GM12878 (cell line): ENCODE measurements around the gene MUC5B. TPM values are rescaled to one million over a fixed set of nuclear protein-coding genes. Genes with fewer than 3 reads are reported as not detected.

Experiments used
- ATAC-seq: fragments of 200-7000 bp; cut with Tn5 transposase; 3 replicates; pipeline ENCODE4 v1.9.1; 2020; ENCODE audit warnings: mild to moderate bottlenecking, moderate library complexity
- BruUV-seq: library from RNA; stranded (reverse); fragments of 400-500 nt; replicated peaks from 2 replicates; lab custom pipeline; 2021; lab: Mats Ljungman, UMichigan
- CTCF ChIA-PET: fragments of 300-600 bp; sonication (Branson Sonifier 250); formaldehyde crosslinking; extraction: SDS; loops from one replicate; lab custom pipeline; 2021; ENCODE audit warnings: inconsistent platforms; lab: Yijun Ruan, JAX
- POLR2A ChIA-PET: fragments of 350-600 bp; formaldehyde crosslinking; extraction: SDS; loops from one replicate; lab custom pipeline; 2021; ENCODE audit warnings: inconsistent platforms; lab: Charles Lee
- RAD21 ChIA-PET: fragments of 300-600 bp; sonication (Branson Sonifier 250); formaldehyde crosslinking; loops from one replicate; lab custom pipeline; 2023; ENCODE audit warnings: antibody characterized with exemption; ENCODE audit not compliant: unreplicated experiment; lab: Charles Lee
- SMC1A ChIA-PET: fragments of 300-600 bp; sonication (Branson Sonifier 250); formaldehyde crosslinking; loops from one replicate; lab custom pipeline; 2023; ENCODE audit not compliant: unreplicated experiment, uncharacterized antibody; lab: Charles Lee
- DNase-seq: peaks from one replicate; pipeline ENCODE4 v3.0.0-alpha.2; 2011; ENCODE audit warnings: low read depth, low spot score
- FAIRE-seq: peaks from 3 replicates; lab custom pipeline; 2011; peaks lifted over from hg19 to GRCh38; lab: Jason Lieb, UNC
- H2AFZ ChIP-seq: 2 replicates; pipeline ENCODE4 v1.6.0; 2011; ENCODE audit warnings: low read depth, low read length, control low read depth; ENCODE audit not compliant: control insufficient read depth
- H3K27ac ChIP-seq: 2 replicates; pipeline ENCODE4 v1.5.1; 2011; ENCODE audit warnings: control low read depth; ENCODE audit not compliant: control insufficient read depth, insufficient read depth
- H3K27me3 ChIP-seq, 2 experiments: replicated peaks in 1 of 2; 2 replicates each; pipeline versions ENCODE4 v1.6.0 to v1.6.1; 2011; ENCODE audit warnings: low read length in 1 of 2; ENCODE audit not compliant: control insufficient read depth in 2 of 2, insufficient read depth in 2 of 2
- H3K36me3 ChIP-seq, 2 experiments: 2 replicates each; pipeline ENCODE4 v1.5.1; 2011; ENCODE audit warnings: low read length in 1 of 2; ENCODE audit not compliant: control insufficient read depth in 2 of 2, insufficient read depth in 2 of 2
- H3K4me1 ChIP-seq: 2 replicates; pipeline ENCODE4 v1.6.1; 2011; ENCODE audit warnings: mild to moderate bottlenecking, low read length, moderate library complexity, mixed read lengths; ENCODE audit not compliant: control insufficient read depth, insufficient read depth
- H3K4me2 ChIP-seq: 2 replicates; pipeline ENCODE4 v1.6.0; 2011; ENCODE audit warnings: control low read depth; ENCODE audit not compliant: control insufficient read depth, insufficient read depth
- H3K4me3 ChIP-seq: fragments of 200-600 bp; sonication (generic); 2 replicates; pipeline ENCODE4 v1.5.1; 2016
- H3K79me2 ChIP-seq: 2 replicates; pipeline ENCODE4 v1.6.0; 2011; ENCODE audit warnings: low read length; ENCODE audit not compliant: control insufficient read depth, insufficient read depth
- H3K9ac ChIP-seq: 2 replicates; pipeline ENCODE4 v1.8.0; 2011; ENCODE audit warnings: low read length, control low read depth, mixed read lengths; ENCODE audit not compliant: control insufficient read depth, insufficient read depth
- H3K9me3 ChIP-seq: replicated peaks from 3 replicates; pipeline ENCODE4 v1.5.1; 2011; ENCODE audit warnings: mild to moderate bottlenecking, low read length; ENCODE audit not compliant: control insufficient read depth, insufficient read depth
- H4K20me1 ChIP-seq: 2 replicates; pipeline ENCODE4 v1.6.0; 2011; ENCODE audit not compliant: control insufficient read depth, insufficient read depth
- BHLHE40 ChIP-seq, 2 experiments: fragments of 450-650 bp in 1 of 2; IDR thresholded peaks; 2 replicates each; pipeline ENCODE4 v1.6.1; 2011 to 2017; ENCODE audit warnings: low read depth in 2 of 2, borderline replicate concordance in 1 of 2, improper control_type of control experiment in 1 of 2, low read length in 1 of 2, mild to moderate bottlenecking in 1 of 2
- EED ChIP-seq: sonication (generic); IDR thresholded peaks from 2 replicates; pipeline ENCODE4 v1.6.1; 2016; ENCODE audit warnings: antibody characterized with exemption, low read depth
- MEF2B ChIP-seq: fragments of 450-650 bp; IDR thresholded peaks from 2 replicates; pipeline ENCODE4 v1.6.1; 2018; ENCODE audit warnings: mild to moderate bottlenecking, moderate library complexity; ENCODE audit not compliant: partially characterized antibody, poor library complexity, severe bottlenecking
- PRDM15 ChIP-seq: fragments of 450-650 bp; formaldehyde crosslinking; IDR thresholded peaks from 2 replicates; pipeline ENCODE4 v1.4.0; 2020; ENCODE audit warnings: mild to moderate bottlenecking, moderate library complexity
- SREBF1 ChIP-seq: IDR thresholded peaks from 2 replicates; pipeline ENCODE4 v1.6.1; 2012; ENCODE audit warnings: mild to moderate bottlenecking, low read length
- YBX1 ChIP-seq: fragments of 450-650 bp; IDR thresholded peaks from 2 replicates; pipeline ENCODE4 v1.6.1; 2016; ENCODE audit warnings: antibody characterized with exemption
- ZBTB40 ChIP-seq: fragments of 450-650 bp; IDR thresholded peaks from 2 replicates; pipeline ENCODE4 v1.6.1; 2016; ENCODE audit warnings: mild to moderate bottlenecking, moderate library complexity, borderline replicate concordance
- ZNF24 ChIP-seq: fragments of 450-650 bp; IDR thresholded peaks from 2 replicates; pipeline ENCODE4 v1.6.1; 2017; ENCODE audit warnings: antibody characterized with exemption, mild to moderate bottlenecking
- WGBS: methylation state at CpG from one replicate; pipeline ENCODE4 v1.1.6; 2016; ENCODE audit warnings: low lambda C conversion rate; ENCODE audit not compliant: insufficient replicate concordance, insufficient coverage; ENCODE audit errors: missing lambda C conversion rate; 5-methylcytosine and 5-hydroxymethylcytosine counted together
- in situ Hi-C: fragments of 300-500 bp; cut with MboI; formaldehyde crosslinking; loops from 9 replicates; pipeline ENCODE4 v1.14.3; 2018; ENCODE audit warnings: mixed read lengths
- intact Hi-C: fragments of 100-400 bp; cut with micrococcal nuclease; formaldehyde crosslinking; loops from one replicate; pipeline ENCODE4 v1.14.2; 2022; ENCODE audit not compliant: unreplicated experiment
- polyA plus RNA-seq, 11 experiments: library from polyadenylated mRNA; depleted of rRNA in 4 of 11; unstranded in 6 of 11; stranded (reverse) in 5 of 11; fragments of >200 nt; fragmentation: Nextera tagmentation in 4 of 11; fragmentation: Illumina TruSeq in 1 of 11; extraction: Ambion mirVana in 4 of 11; extraction: Trizol in 1 of 11; gene quantifications; 1 replicate in 1 of 11; 2 replicates in 10 of 11; pipeline versions ENCODE4 v1.2.1 to v1.2.3, GENCODE V29; 2011 to 2016; ENCODE audit warnings: inconsistent platforms in 2 of 11, missing spikeins in 2 of 11, low read depth in 1 of 11
- total RNA-seq, 4 experiments: library from RNA; depleted of rRNA in 3 of 4; stranded (reverse); fragments of >200 nt in 3 of 4; fragmentation: Illumina TruSeq in 1 of 4; extraction: Trizol in 1 of 4; gene quantifications; 2 replicates each; pipeline versions ENCODE4 v1.2.1 to v1.2.3, GENCODE V29; 2013 to 2021

MUC5B gene
- total and polyA plus RNA-seq, 10 of the 15 experiments (the other 5 are each of a cell fraction or from before 2014, with no cell fraction given): 1.5 TPM; not detected in 9

- no peak for TF ChIP-seq PRDM15 (CRISPR knock-in tag)
- TF ChIP-seq YBX1: no peak
- no peak for TF ChIP-seq BHLHE40 (IDR thresholded peaks at IDR 0.05; ENCODE audit: borderline replicate concordance in 1 of 2, low read depth in 2 of 2, low read length in 1 of 2)
- TF ChIP-seq MEF2B: no peak
Measured at GRCh38 chr11:1197886-1198560, 24.8 kb upstream of the MUC5B start (continued).

- Histone ChIP-seq H3K27me3 (no peaks in the 10 kb centered on the region), H3K4me1 (no peaks in the 10 kb centered on the region), H3K4me3 (no peak overlapping the region), H3K79me2 (no peaks in the 10 kb centered on the region), H3K27ac (no peak overlapping the region), H3K9ac (no peak overlapping the region), H3K9me3 (no peaks in the 10 kb centered on the region; the same call in 1 of the 3 replicates), H3K36me3 (no peaks in the 10 kb centered on the region), H4K20me1 (no peaks in the 10 kb centered on the region), H3K4me2 (no peak overlapping the region), H2AFZ (no peak overlapping the region)
- ChIA-PET RAD21 (no interaction called here), CTCF (no interaction called here), POLR2A (no interaction called here), SMC1A (no interaction called here)
- no TSS peak for BruUV-seq
- no peak for TF ChIP-seq ZBTB40
- TF ChIP-seq EED: no peak
- no peak for TF ChIP-seq SREBF1
- no peak for TF ChIP-seq ZNF24
- ATAC-seq: no peak
- intact Hi-C loops (no loop called here), in situ Hi-C loops (no loop called here)
- FAIRE-seq: no peak
- WGBS: 46% methylated on average over 24 of the region's 26 CpGs
- DNase-seq: no peak
Measured at GRCh38 chr11:1198561-1199240, 24.2 kb upstream of the MUC5B start.
